DOHH2 (cell line): ENCODE measurements around the gene CKMT2.

ENCODE experiments used
- CTCF ChIP-seq: fragments of 200-600 bp; sonication (generic); IDR thresholded peaks from one replicate; pipeline ENCODE4 v1.5.1; 2014; ENCODE audit warnings: antibody characterized with exemption, mild to moderate bottlenecking, low read depth, low read length; ENCODE audit not compliant: poor library complexity, severe bottlenecking
- EZH2phosphoT487 ChIP-seq: fragments of 200-600 bp; sonication (generic); IDR thresholded peaks from 2 replicates; pipeline ENCODE4 v1.6.1; 2017; ENCODE audit warnings: borderline replicate concordance, mild to moderate bottlenecking, antibody characterized with exemption, low read length, moderate library complexity, mixed read lengths

- TF ChIP-seq CTCF = no peak
- TF ChIP-seq EZH2phosphoT487 = no peak
Observed at GRCh38 chr5:81226949-81227348, 6.2 kb upstream of the CKMT2 start.
